ENCODE results near the gene HS3ST4.
"Not testable (repeated sequence)": the region's sequence is repeated elsewhere in the genome, so short reads cannot be mapped to it uniquely, and the experiment has no call there.

Gene HS3ST4

GRCh38 chr16:25734430-25735385, 42.9 kb downstream of the HS3ST4 start:
- no peak for DNase-seq

- DNase-seq, result no peak
These were observed 43.9 kb downstream of the HS3ST4 start for GRCh38 chr16:25735645-25736044.

GRCh38 chr16:25747160-25747758, 55.5 kb downstream of the HS3ST4 start:
- DNase-seq, result no peak

DNA sequence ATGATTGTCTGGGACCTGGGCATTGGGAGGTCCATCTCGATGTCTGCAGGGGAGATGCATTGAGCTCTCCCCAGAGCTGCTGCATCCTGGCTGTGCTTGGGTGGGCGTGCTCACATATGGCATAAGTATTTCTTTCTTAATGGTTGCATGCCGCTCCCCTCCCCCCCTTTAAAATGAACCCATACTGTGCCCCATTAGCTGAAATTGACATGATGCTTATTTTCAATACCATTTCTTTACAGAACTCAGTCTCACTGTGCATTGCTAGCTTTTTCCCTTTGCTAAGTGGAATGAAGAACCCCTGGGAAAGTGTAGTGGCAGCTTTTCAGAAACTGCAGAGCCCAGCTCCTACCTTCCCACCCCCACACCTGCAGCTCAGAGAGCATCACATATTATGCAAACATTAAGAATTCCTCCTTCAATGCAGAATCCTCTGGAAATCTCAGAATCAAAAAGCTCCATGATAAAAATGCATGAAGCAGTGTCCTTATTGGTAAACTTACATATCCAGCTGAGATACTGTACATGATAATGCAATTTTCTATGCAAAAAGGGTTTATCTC, 56.4 kb downstream of the HS3ST4 start:
- no peak for DNase-seq

GRCh38 chr16:25750488-25751216, 58.9 kb downstream of the HS3ST4 start:
- DNase-seq, result no peak

DNA sequence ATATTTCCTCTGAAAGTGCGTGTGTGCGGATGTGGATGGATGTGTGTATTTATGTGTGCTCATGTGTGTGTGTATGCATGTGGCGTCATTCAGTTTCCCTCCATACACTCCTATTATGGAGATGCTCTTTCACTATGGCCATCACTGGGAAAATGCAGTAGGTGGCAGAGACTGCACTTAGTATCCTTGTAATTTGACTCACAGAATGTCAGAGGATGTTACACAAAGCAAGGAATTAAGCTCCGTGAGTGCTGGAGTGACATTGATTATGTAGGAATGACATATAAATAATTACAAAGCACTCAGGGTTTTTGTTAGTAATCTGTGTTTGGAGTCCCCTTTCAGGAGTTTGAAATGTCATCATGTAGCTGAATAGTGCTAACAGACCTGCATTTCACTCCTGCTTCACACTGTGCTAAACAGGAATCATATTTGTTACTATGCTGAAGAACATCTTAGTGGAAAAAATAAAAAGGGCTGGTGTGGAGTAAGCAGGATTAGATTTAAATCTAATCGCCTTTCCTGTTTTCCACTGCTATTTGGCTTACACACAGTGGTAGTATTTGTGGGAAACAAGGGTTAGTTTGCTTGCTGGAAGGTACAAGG, 59.6 kb downstream of the HS3ST4 start:
- no peak for DNase-seq

GRCh38 chr16:25764466-25764865, 72.7 kb downstream of the HS3ST4 start:
- DNase-seq, result no peak

GRCh38 chr16:25771216-25771615, 79.5 kb downstream of the HS3ST4 start:
- DNase-seq, result no peak

DNA sequence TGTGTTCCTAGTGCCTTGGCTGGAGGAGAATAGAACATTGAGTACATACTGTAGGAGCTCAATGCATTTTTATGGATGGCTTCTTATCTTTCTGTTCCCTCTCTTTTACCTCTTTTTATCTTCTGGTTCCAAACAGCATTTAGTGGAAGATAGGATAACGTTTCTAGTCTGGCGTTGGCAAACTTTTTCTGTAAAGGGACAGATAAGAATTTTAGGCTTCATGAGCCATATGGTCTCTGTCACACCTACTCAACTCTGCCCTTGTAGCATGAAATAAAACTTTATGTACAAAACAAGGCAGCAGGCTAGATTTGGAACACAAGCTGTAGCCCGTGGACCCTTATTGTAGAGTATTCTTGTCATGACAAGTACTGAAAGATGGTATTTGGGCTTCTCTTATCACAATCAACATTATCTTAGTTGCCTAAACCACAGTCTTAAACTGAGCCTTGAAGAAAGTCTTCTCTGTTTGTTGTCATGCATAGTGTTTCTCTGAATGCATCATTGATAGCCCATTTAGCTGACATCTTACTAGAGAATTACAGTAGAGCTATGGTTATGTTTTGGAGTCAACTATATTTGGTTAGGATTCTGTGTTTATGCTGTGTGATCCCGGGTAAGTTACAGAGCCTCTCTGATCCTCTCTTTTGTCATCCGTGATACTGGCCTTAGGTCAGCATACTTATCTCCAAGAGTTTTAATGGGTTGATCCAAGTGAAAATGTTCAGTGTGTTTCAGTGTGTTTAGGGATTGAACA, 80.2 kb downstream of the HS3ST4 start:
- DNase-seq, result no peak

GRCh38 chr16:25776214-25776613, 84.5 kb downstream of the HS3ST4 start:
- DNase-seq, result not testable (repeated sequence)

DNA sequence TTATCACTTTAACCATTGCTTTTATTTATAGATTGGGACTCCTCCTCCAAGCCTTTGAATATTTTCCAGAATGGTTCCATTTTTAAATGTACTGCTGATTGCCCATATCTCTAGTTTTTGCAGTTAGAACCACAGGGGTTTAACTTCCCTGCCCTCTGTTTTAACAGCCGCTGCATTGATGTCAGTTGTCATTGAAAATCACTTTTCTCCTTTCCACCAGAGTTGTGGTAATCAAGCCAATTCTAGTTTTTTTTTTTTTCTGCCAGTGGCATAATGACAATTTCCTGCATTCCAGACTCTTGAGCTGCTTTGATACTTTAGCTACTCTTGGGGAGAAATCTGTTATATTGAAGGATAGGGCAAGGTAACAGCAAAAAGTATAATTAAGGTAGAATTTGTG, 91.5 kb downstream of the HS3ST4 start:
- no peak for DNase-seq

DNA sequence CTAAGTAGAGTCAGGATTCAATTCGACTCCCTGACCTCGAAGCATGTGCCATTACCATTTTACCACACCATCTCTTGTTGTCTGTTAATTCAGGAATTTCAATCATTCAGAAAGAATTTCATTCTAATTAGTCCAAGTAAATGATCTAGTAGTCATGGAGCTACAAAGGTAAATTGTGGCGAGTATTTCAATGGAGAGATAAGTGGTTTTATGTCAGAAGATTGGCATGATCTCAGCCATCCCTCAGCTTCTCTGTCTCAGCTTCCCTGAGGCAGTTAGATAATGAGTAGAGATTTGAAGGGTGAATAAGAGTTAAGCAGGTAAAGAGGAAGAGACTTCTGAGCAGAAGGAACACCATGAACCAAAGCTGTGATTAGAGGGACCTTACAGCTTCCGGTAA, 93.6 kb downstream of the HS3ST4 start:
- DNase-seq, result no peak

DNA sequence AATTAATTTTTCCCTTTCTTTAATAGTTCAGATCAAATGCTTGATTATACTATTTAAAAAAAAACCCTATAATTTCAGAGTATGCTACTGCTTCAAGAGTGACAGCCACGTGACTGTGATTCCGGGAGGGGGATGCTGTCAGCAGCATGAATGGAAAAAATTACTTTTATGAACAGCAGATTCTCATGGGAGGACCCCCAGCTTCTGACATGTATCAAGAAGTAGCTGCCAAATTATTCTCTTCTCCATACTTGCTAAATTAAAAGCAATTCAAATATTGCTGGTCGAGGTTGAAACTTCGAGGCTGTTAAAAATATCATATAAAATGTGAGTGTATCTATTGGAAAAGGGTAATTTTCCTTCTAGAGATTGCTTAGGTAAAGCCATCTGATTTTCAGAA, 95.0 kb downstream of the HS3ST4 start:
- DNase-seq, result no peak

GRCh38 chr16:25788637-25789036, 96.9 kb downstream of the HS3ST4 start:
- DNase-seq, result no peak

- no peak for DNase-seq
These were observed 104.5 kb downstream of the HS3ST4 start for GRCh38 chr16:25796239-25796638.

- no peak for DNase-seq
These were observed 106.3 kb downstream of the HS3ST4 start for GRCh38 chr16:25798065-25798464.

DNA sequence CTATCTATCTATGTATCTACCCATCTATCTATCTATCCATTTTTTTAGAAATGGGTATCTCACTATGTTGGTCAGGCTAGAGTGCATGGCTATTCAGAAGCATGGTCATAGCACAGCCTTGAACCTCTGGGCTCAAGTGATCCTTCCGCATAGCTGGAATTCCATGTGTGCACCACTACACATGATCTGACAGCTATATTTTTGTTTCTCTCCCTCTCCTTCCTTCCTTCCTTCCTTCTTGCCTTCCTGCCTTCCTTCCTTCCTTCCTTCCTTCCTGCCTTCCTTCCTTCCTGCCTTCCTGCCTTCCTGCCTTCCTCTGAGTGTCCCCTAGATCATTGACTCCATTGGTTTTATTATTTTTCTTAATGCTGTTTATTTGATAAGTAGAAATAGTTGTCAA, 108.1 kb downstream of the HS3ST4 start:
- no peak for DNase-seq

GRCh38 chr16:25812215-25812614, 120.5 kb downstream of the HS3ST4 start:
- no peak for DNase-seq

DNA sequence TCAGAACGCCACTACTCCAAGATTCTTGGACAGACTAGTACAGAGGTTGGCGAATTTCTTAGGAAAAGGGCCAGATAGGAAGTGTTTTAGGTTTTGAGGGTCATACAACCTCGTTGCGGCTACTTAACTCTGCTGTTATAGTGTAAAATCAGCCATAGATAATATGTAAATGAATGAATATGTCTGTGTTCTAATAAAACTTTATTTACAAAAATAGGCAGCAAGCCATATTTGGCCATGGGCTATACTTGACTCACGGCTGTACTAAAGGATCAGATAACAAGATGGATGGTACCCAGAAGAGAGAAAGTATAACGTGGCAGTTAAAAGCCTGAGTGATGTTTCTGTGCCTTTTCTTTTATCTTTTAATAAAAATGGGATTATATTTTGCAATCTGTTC, 125.5 kb downstream of the HS3ST4 start:
- no peak for DNase-seq

DNA sequence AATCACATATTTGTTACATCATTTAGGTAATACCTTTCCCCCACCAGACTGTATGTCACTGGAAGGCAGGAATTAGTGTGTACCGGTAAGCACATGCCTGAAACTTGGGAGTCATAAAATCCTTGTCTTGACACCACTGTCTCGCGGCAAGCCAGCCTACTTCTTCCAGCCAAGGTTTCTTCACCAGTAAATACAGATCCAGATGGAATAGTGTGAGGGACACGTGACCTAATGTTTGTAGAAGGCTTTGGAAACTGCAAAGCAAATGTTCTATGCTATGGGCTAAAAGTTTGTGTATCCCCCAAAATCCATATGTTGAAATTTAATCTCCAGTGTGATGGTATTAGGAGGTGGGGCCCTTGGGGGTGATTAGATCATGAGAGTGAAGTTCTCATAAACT, 126.1 kb downstream of the HS3ST4 start:
- no peak for DNase-seq

DNA sequence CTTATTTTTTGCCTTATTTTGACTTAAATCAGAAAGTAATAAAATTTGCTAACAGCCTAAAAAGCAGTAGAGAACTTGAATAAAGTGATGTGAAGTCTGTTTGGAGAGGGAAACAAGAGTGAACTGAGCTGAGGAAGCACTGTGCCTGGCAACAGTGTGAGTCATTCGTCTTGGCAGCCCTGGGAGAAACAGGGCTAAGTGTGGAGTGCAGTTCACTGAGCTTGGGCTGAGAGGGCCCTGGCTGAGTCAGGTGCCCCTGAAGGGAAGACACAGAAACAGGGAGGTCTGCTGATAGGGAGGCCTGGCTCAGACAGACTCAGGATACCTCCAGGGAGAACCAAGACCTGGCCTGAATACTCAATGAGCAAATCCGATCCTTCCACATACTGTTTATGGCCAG, 132.1 kb downstream of the HS3ST4 start:
- no peak for DNase-seq

DNA sequence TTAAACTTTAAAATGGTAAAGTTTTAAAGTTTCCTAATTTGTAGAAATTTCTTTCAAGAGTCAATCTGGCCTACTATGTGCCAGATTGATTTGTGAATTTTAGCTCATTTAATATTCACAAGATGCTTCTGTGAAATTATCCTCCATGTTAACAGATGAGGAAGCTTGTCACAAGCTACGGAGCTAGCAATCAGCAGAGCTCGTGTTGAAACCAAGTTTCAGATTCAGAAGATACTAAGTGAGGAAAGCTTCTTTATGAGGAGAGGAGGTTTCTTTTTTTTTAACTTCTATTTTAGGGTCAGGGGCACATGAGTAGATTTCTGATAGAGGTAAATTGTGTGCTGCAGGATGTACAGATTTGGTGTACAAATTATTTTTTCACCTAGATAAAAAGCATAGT, 135.9 kb downstream of the HS3ST4 start:
- DNase-seq, result no peak
